DMS79 treated with DMSO at 0.1 percent for 48 hours (cell line): ENCODE measurements around the gene HNRNPF.

Source experiments
- DNase-seq: peaks from one replicate; lab custom pipeline; 2025; lab: John Stamatoyannopoulos, UW

HNRNPF gene

DNA sequence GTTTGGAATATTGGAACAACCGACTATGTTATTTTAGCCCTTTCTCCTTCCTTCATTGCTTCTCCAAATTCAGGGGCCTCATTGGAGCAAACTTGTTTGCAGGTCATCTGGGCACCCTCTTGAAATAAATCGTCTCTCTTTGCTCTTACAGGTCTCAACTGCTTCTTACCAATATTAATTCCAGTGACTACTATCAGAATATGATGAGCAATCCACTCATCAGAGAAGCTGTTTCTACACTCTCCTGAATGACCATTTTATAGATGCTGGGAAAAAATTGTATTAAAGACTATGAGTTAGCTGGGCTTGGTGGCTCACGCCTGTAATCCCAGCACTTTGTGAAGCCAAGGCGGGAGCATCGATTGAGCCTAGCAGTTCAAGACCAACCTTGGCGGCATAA is 12.5 kb upstream of the HNRNPF start:
- no peak for DNase-seq

GRCh38 chr10:43421201-43421507 is 12.2 kb upstream of the HNRNPF start:
- DNase-seq = no peak

- DNase-seq = peak; percentile 28
Observed at GRCh38 chr10:43420369-43421200, 11.6 kb upstream of the HNRNPF start.

- DNase-seq = no peak
Observed at GRCh38 chr10:43419997-43420368, 11.0 kb upstream of the HNRNPF start.

- no peak for DNase-seq
Observed at GRCh38 chr10:43417950-43418768, 9.2 kb upstream of the HNRNPF start.

- no peak for DNase-seq
Observed at GRCh38 chr10:43415544-43415943, 6.6 kb upstream of the HNRNPF start.

GRCh38 chr10:43411536-43411935 is 2.5 kb upstream of the HNRNPF start:
- no peak for DNase-seq

DNA sequence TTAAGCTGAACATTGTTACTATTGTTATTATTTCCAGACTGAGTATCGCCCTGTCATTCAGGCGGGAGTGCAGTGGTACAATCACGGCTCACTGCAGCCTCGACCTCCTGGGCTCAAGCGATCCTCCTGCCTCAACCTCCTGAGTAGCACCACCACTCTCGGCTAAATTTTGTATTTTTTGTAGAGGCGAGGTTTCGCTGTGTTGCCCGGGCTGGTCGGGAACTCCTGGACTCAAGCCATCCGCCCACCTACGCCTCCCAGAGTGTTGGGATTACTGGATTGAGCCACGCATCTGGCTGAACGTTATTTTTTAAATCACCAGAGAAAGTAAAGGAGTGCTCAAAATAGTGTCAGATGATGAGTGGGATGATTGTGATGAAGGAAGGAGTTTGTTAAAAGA is 1.4 kb upstream of the HNRNPF start:
- DNase-seq = no peak

- peak; percentile 8 for DNase-seq
Observed at GRCh38 chr10:43409385-43410109, 561 bp upstream of the HNRNPF start.

- no peak for DNase-seq
Observed at GRCh38 chr10:43408331-43408709, 666 bp downstream of the HNRNPF start.

GRCh38 chr10:43407576-43408330 is 1.2 kb downstream of the HNRNPF start:
- peak; percentile 38 for DNase-seq

- DNase-seq = no peak
Observed at GRCh38 chr10:43407148-43407575, 1.8 kb downstream of the HNRNPF start.

- DNase-seq = no peak
Observed at GRCh38 chr10:43404704-43405084, 4.3 kb downstream of the HNRNPF start.

GRCh38 chr10:43403911-43404703 is 4.9 kb downstream of the HNRNPF start:
- DNase-seq = no peak

DNA sequence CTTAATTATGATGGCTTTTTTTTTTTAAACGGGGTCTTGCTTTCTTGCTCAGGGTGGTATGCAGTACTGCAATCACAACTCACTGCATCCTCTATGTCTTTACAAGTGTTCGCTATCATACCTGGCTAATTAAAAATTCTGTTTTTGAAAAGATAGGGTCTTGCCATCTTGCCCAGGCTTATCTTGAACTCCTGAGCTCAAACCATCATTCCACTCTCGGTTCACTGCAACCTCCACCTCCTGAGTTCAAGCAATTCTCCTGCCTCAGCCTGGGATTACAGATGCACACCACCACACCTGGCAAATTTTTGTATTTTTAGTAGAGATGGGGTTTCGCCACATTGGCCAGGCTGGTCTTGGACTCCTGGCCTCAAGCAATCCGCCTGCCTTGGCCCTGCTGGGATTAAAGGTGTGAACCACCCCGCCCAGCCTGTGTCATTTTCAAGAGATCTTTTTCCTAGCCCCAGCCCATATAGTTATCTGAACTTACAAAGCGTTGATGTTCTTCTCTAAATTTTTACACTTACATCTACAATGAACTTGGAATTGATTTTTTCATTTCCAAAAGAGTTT is 6.0 kb downstream of the HNRNPF start:
- DNase-seq = no peak

GRCh38 chr10:43402176-43402575 is 6.8 kb downstream of the HNRNPF start:
- DNase-seq = no peak

DNA sequence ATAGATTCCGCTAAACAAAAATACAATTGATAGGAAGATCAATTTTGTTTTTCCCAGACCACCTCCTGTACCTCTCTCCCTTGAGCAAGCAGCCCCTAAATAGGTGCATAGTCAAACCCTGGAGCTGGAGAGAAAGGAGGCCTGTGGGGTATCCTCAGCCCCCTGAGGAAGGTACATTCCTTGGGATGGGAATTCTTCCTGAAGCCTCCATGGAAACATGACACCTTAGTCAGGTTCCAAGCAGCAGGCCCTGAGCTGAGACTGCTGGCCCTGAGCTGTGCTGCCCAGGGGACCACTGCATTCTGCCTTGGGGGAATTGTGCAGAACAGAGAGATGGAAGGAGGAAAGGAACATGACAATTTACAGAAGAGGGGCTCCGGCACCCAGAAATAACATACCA is 7.4 kb downstream of the HNRNPF start:
- DNase-seq = no peak

DNA sequence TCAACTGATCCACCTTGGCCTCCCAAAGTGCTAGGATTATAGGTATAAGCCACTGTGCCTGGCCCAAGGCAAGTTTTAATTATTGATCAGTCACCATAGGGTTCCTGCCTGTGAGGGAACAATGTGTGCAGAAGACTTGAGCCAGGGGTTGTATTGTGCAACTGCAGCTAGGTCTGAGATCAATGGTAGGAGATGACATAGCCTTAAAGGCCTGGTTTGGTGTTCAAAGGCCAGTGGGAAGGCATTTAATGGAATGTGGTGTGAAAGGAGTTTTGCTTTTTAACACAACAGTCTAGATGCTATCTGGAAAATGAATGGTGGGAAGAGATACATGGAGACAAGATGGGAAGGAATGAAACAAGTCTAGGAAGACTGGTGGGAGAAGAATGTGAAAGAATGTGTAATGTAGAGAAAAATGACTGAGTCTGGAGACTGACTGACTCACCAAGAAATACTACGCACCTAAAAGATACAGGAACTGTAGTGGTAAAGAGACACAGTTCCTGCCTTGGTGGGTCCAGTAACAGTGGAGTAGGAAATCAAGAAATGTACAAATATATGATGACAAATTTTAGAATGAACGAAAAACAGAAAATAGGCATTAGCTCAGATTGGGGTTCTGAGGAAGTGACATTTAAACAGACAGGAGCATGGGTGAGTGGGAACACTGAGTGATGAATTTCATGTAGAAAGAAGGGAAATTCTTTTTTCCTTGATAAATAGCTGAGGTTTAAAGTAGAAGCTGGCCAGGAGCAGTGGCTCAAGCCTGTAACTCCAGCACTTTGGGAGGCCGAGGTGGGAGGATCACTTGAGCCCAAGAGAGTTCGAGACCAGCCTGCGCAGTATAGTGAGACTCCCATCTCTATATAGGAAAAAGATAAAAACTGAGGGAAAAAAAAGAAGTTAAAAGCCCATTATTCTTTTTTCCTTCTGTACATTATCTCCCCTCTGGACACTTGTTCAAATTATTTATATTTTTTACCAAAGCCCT is 9.4 kb downstream of the HNRNPF start:
- no peak for DNase-seq

- no peak for DNase-seq
Observed at GRCh38 chr10:43398939-43399319, 10.1 kb downstream of the HNRNPF start.
